Osteoblast (primary cell): ENCODE data around the gene MCC. TPM values are rescaled to one million over a fixed set of nuclear protein-coding genes. Genes with fewer than 3 reads are reported as not detected.

Experiments used
- DNase-seq: peaks from one replicate; pipeline ENCODE4 v3.0.0; 2011; ENCODE audit warnings: low spot score, mixed read lengths; ENCODE audit not compliant: insufficient read length; ENCODE audit errors: missing footprints
- H2AFZ ChIP-seq: 2 replicates; pipeline ENCODE4 v1.6.0; 2011; ENCODE audit warnings: mild to moderate bottlenecking, low read length
- H3K27ac ChIP-seq: 2 replicates; pipeline ENCODE4 v1.5.1; 2011; ENCODE audit warnings: mild to moderate bottlenecking, low read depth, low read length, moderate library complexity
- H3K27me3 ChIP-seq: 2 replicates; pipeline ENCODE4 v1.6.0; 2012; ENCODE audit warnings: mild to moderate bottlenecking, control low read depth, inconsistent platforms, low read length, moderate library complexity; ENCODE audit not compliant: insufficient read depth
- H3K36me3 ChIP-seq: 2 replicates; pipeline ENCODE4 v1.5.1; 2011; ENCODE audit warnings: mild to moderate bottlenecking, low read length, control low read depth, moderate library complexity; ENCODE audit not compliant: insufficient read depth
- H3K4me1 ChIP-seq: 2 replicates; pipeline ENCODE4 v1.5.1; 2011; ENCODE audit warnings: mild to moderate bottlenecking, low read length, control low read depth, moderate library complexity; ENCODE audit not compliant: insufficient read depth
- H3K4me2 ChIP-seq: 2 replicates; pipeline ENCODE4 v1.6.0; 2011; ENCODE audit warnings: mild to moderate bottlenecking, low read length; ENCODE audit not compliant: insufficient read depth
- H3K4me3 ChIP-seq: fragments of 200-600 bp; sonication (generic); 3 replicates; pipeline ENCODE4 v1.5.1; 2012; ENCODE audit warnings: mild to moderate bottlenecking, low read length, inconsistent platforms; ENCODE audit not compliant: insufficient read depth
- H3K79me2 ChIP-seq: 2 replicates; pipeline ENCODE4 v1.6.0; 2012; ENCODE audit warnings: mild to moderate bottlenecking, low read length, control low read depth, inconsistent platforms; ENCODE audit not compliant: insufficient read depth
- H3K9me3 ChIP-seq: 2 replicates; pipeline ENCODE4 v1.5.1; 2011; ENCODE audit warnings: low read depth, low read length, control low read depth
- H4K20me1 ChIP-seq: 2 replicates; pipeline ENCODE4 v1.6.0; 2012; ENCODE audit warnings: mild to moderate bottlenecking, low read length, control low read depth; ENCODE audit not compliant: insufficient read depth
- total RNA-seq: library from RNA; depleted of rRNA; stranded (reverse); fragments of >200 nt; gene quantifications from 2 replicates; pipeline ENCODE4 v1.2.3, GENCODE V29; 2012
- TF ChIP-seq, protein P1 (sequence below): IDR thresholded peaks from 2 replicates; pipeline ENCODE4 v1.5.1; 2011; ENCODE audit warnings: mild to moderate bottlenecking, low read depth, low read length, moderate library complexity; ENCODE audit errors: extremely low read depth

Gene MCC
- total RNA-seq, 1 donor: 45.6 TPM

DNA sequence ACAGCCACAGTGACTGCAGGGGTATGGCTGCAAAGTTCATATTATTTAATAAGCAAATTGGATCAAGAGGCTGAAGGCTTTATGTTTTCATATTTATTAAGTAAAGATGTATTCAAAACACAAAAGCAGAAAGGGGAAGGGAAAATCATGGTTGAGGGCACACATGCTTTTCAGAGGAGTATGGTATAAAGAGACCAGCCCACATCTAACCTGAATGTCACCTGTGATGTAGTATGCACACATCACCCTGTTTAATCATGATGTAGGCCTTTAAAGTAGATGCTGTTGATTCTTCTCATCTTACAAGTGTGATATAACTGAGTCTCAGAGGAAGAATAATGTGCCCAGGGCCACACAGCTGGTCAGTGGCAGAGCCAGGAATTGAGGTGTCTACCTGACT is 299.8 kb downstream of the MCC start:
- TF ChIP-seq, protein P1, sequence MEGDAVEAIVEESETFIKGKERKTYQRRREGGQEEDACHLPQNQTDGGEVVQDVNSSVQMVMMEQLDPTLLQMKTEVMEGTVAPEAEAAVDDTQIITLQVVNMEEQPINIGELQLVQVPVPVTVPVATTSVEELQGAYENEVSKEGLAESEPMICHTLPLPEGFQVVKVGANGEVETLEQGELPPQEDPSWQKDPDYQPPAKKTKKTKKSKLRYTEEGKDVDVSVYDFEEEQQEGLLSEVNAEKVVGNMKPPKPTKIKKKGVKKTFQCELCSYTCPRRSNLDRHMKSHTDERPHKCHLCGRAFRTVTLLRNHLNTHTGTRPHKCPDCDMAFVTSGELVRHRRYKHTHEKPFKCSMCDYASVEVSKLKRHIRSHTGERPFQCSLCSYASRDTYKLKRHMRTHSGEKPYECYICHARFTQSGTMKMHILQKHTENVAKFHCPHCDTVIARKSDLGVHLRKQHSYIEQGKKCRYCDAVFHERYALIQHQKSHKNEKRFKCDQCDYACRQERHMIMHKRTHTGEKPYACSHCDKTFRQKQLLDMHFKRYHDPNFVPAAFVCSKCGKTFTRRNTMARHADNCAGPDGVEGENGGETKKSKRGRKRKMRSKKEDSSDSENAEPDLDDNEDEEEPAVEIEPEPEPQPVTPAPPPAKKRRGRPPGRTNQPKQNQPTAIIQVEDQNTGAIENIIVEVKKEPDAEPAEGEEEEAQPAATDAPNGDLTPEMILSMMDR: no peak
- Histone ChIP-seq H3K36me3 (peaks cover 4% of the 10 kb centered on the region), H3K4me1 (peaks cover 3% of the 10 kb centered on the region), H3K27ac (no peak overlapping the region), H3K9me3 (peaks cover 4% of the 10 kb centered on the region), H4K20me1 (peaks cover 11% of the 10 kb centered on the region), H3K79me2 (no peaks in the 10 kb centered on the region), H3K27me3 (peaks cover 6% of the 10 kb centered on the region), H3K4me3 (no peak overlapping the region), H3K4me2 (no peak overlapping the region), H2AFZ (no peak overlapping the region)
- no peak for DNase-seq

DNA sequence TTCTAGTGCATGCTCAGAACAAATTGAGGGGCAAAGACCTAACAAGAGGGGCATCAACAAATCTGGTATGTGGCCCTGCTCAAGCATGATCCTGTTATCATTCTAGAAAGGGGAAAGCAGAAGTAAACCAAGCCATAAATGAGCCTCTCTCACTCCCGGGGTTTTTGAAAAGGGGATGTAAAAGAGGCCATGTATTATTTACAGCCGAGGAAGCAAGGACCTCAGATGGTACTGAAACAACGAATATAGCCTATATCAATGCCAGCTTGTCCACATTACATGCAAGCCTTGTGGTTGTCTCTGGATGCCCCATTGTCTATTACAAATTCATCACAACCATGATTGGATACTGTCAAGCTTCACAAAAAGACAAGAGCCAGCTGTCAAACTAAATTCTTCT is 300.3 kb downstream of the MCC start:
- H3K27ac ChIP-seq: no peak overlapping the region
- H4K20me1 ChIP-seq: peaks cover 11% of the 10 kb centered on the region
- peaks cover 6% of the 10 kb centered on the region for H3K27me3 ChIP-seq
- H3K4me1 ChIP-seq: peaks cover 3% of the 10 kb centered on the region
- no peak overlapping the region for H3K4me3 ChIP-seq
- peaks cover 2% of the 10 kb centered on the region for H3K36me3 ChIP-seq
- TF ChIP-seq, protein P1: no peak
- H2AFZ ChIP-seq: no peak overlapping the region
- no peaks in the 10 kb centered on the region for H3K79me2 ChIP-seq
- H3K4me2 ChIP-seq: no peak overlapping the region
- H3K9me3 ChIP-seq: peaks cover 2% of the 10 kb centered on the region
- DNase-seq: no peak

DNA sequence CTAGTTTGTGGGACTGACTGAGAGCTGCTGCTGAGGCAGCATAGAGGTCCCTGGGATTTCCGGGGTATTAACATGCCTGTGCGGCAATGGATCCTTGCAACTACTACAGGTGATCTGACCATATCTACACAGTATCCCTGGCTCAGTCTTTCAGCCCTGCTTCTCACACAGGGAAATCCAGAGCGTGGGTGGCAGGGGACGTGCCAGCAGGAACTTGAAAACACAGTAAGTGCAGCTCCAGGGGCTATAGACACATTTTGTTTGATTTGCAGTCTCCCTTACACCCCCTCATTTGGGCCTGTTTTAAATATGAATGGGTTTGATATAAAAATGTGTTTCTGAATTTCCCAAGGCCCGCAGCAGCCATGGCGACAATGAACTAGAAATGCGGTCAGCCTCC is 302.2 kb downstream of the MCC start:
- H3K4me3 ChIP-seq: no peak overlapping the region
- H3K36me3 ChIP-seq: no peaks in the 10 kb centered on the region
- TF ChIP-seq, protein P1: no peak
- H3K9me3 ChIP-seq: no peaks in the 10 kb centered on the region
- no peaks in the 10 kb centered on the region for H3K79me2 ChIP-seq
- H3K4me1 ChIP-seq: peaks cover 3% of the 10 kb centered on the region
- peaks cover 11% of the 10 kb centered on the region for H4K20me1 ChIP-seq
- H2AFZ ChIP-seq: no peak overlapping the region
- no peak overlapping the region for H3K27ac ChIP-seq
- no peak overlapping the region for H3K4me2 ChIP-seq
- peaks cover 6% of the 10 kb centered on the region for H3K27me3 ChIP-seq
- DNase-seq: no peak

DNA sequence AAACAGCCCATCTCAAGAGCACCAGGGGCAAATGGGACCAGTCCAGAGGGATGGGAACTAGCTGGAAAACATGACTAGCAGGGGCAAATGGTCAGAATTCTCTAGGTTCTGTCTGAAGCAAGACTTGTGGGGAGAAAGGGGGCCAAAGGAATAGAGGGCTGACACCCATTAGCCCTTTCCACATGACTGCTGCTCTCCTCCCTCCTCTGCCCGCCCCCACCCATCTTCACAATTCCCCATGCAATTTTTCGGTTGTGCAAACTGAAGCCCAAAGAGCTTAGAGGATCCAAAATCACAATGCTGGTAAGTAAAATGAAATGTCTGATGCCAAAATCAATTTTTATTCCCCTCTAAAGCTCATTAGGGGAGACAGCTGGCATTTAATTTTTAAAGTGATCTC is 304.6 kb downstream of the MCC start:
- no peaks in the 10 kb centered on the region for H3K9me3 ChIP-seq
- no peak overlapping the region for H2AFZ ChIP-seq
- H3K4me3 ChIP-seq: no peak overlapping the region
- H3K27me3 ChIP-seq: peaks cover 6% of the 10 kb centered on the region
- no peak overlapping the region for H3K4me2 ChIP-seq
- DNase-seq: no peak
- no peaks in the 10 kb centered on the region for H3K79me2 ChIP-seq
- no peak overlapping the region for H3K27ac ChIP-seq
- peaks cover 10% of the 10 kb centered on the region for H4K20me1 ChIP-seq
- H3K36me3 ChIP-seq: no peaks in the 10 kb centered on the region
- H3K4me1 ChIP-seq: no peaks in the 10 kb centered on the region
- TF ChIP-seq, protein P1: no peak
